K562 (cell line): ENCODE measurements around the gene UBXN11. TPM values are rescaled to one million over a fixed set of nuclear protein-coding genes. Genes with fewer than 3 reads are reported as not detected.

Experiments
- ATAC-seq: fragments of 200-7000 bp; cut with Tn5 transposase; 3 replicates; pipeline ENCODE4 v1.9.1; 2020; ENCODE audit warnings: moderate library complexity
- BruUV-seq: library from RNA; stranded (reverse); fragments of 400-500 nt; replicated peaks from 2 replicates; lab custom pipeline; 2021; lab: Mats Ljungman, UMichigan
- CTCF ChIA-PET: fragments of 300-600 bp; formaldehyde crosslinking; extraction: SDS; loops from one replicate; lab custom pipeline; 2021; ENCODE audit warnings: low intra/inter-chr PET ratio; lab: Yijun Ruan, JAX
- POLR2A ChIA-PET: fragments of 300-600, 350-650 bp; sonication (Branson Sonifier 250); formaldehyde crosslinking; extraction: SDS; loops from one replicate; lab custom pipeline; 2021; ENCODE audit warnings: antibody characterized with exemption, inconsistent platforms; lab: Yijun Ruan, JAX
- DNase-seq, 4 experiments: peaks; one replicate each; pipeline versions ENCODE4 v3.0.0 to v3.0.0-alpha.2; 2011 to 2018; ENCODE audit warnings: low spot score in 3 of 4, mixed read lengths in 3 of 4; ENCODE audit errors: extremely low read depth in 1 of 4
- FAIRE-seq: peaks from 2 replicates; lab custom pipeline; 2011; peaks lifted over from hg19 to GRCh38; lab: Jason Lieb, UNC
- H2AFZ ChIP-seq: 2 replicates; pipeline ENCODE4 v1.6.0; 2011; ENCODE audit warnings: low read depth, low read length, control low read depth, inconsistent platforms
- H3K27ac ChIP-seq: fragments of 200-600 bp; 3 replicates; pipeline ENCODE4 v1.8.0; 2011; ENCODE audit warnings: low read depth, mild to moderate bottlenecking, control low read depth, inconsistent platforms, low read length, moderate library complexity, mixed read lengths; ENCODE audit errors: extremely low read depth
- H3K27me3 ChIP-seq, 2 experiments: fragments of 300-600 bp in 1 of 2; 2 replicates in 1 of 2; 3 replicates in 1 of 2; pipeline versions ENCODE4 v1.6.0 to v1.8.0; 2011; ENCODE audit warnings: inconsistent platforms in 2 of 2, low read length in 2 of 2, mild to moderate bottlenecking in 1 of 2, mixed read lengths in 1 of 2, moderate library complexity in 1 of 2; ENCODE audit not compliant: control insufficient read depth in 2 of 2, insufficient read depth in 2 of 2
- H3K36me3 ChIP-seq: fragments of 300-600 bp; 3 replicates; pipeline ENCODE4 v1.8.0; 2011; ENCODE audit warnings: mild to moderate bottlenecking, low read length, inconsistent platforms; ENCODE audit not compliant: control insufficient read depth, insufficient read depth
- H3K4me1 ChIP-seq, 2 experiments: fragments of 200-600 bp in 1 of 2; replicated peaks in 1 of 2; 2 replicates in 1 of 2; 3 replicates in 1 of 2; pipeline versions ENCODE4 v1.5.1 to v1.8.0; 2011; ENCODE audit warnings: inconsistent platforms in 2 of 2, low read length in 2 of 2, mild to moderate bottlenecking in 1 of 2, mixed read lengths in 1 of 2, moderate library complexity in 1 of 2; ENCODE audit not compliant: control insufficient read depth in 2 of 2, insufficient read depth in 2 of 2
- H3K4me2 ChIP-seq: 2 replicates; pipeline ENCODE4 v1.6.1; 2011; ENCODE audit warnings: low read length, control low read depth, inconsistent platforms, mixed read lengths; ENCODE audit not compliant: insufficient read depth
- H3K4me3 ChIP-seq: fragments of 200-600 bp; sonication (generic), shearing (Covaris generic); 2 replicates; pipeline ENCODE4 v1.5.1; 2016; ENCODE audit warnings: control low read depth, inconsistent platforms
- H3K79me2 ChIP-seq: fragments of 200-600 bp; 3 replicates; pipeline ENCODE4 v1.8.0; 2011; ENCODE audit warnings: low read length, inconsistent platforms; ENCODE audit not compliant: control insufficient read depth, insufficient read depth
- H3K9ac ChIP-seq, 2 experiments: 2 replicates each; pipeline versions ENCODE4 v1.6.0 to v1.6.1; 2011; ENCODE audit warnings: low read depth in 2 of 2, low read length in 2 of 2, control low read depth in 1 of 2, inconsistent platforms in 1 of 2, mild to moderate bottlenecking in 1 of 2, mixed read lengths in 1 of 2; ENCODE audit not compliant: insufficient read depth in 1 of 2
- H3K9me1 ChIP-seq: one replicate; pipeline ENCODE4 v1.6.0; 2011; ENCODE audit warnings: inconsistent platforms, mild to moderate bottlenecking, low read length, moderate library complexity; ENCODE audit not compliant: control insufficient read depth, insufficient read depth
- H3K9me3 ChIP-seq: replicated peaks from 2 replicates; pipeline ENCODE4 v1.5.1; 2011; ENCODE audit warnings: low read depth, low read length, inconsistent platforms; ENCODE audit not compliant: control insufficient read depth, insufficient read depth
- H4K20me1 ChIP-seq: replicated peaks from 2 replicates; pipeline ENCODE4 v1.6.1; 2011; ENCODE audit warnings: low read length, inconsistent platforms, mixed read lengths; ENCODE audit not compliant: control insufficient read depth, insufficient read depth
- ARID2 ChIP-seq: fragments of 450-650 bp; IDR thresholded peaks from 2 replicates; pipeline ENCODE4 v1.6.1; 2017; ENCODE audit warnings: antibody characterized with exemption, mild to moderate bottlenecking
- FOS ChIP-seq: IDR thresholded peaks from 3 replicates; pipeline ENCODE4 v1.6.1; 2011; ENCODE audit not compliant: insufficient read length; ENCODE audit errors: extremely low read depth
- MXD1 ChIP-seq: fragments of 250-450 bp; sonication (Bioruptor Pico); IDR thresholded peaks from 2 replicates; pipeline ENCODE4 v1.8.0; 2021; ENCODE audit warnings: borderline replicate concordance, mild to moderate bottlenecking, moderate library complexity; ENCODE audit not compliant: poor library complexity, severe bottlenecking
- PHB ChIP-seq: fragments of 250-450 bp; sonication (Bioruptor Pico); IDR thresholded peaks from 2 replicates; pipeline ENCODE4 v1.5.0; 2021
- PHF21A ChIP-seq: fragments of 450-650 bp; IDR thresholded peaks from 2 replicates; pipeline ENCODE4 v1.6.1; 2017; ENCODE audit warnings: low read depth, borderline replicate concordance
- RBFOX2 ChIP-seq: fragments of 200-400 bp; formaldehyde crosslinking; IDR thresholded peaks from 2 replicates; pipeline ENCODE4 v1.6.1; 2017; ENCODE audit warnings: low read depth, mild to moderate bottlenecking, low read length, moderate library complexity
- RBM14 ChIP-seq: fragments of 200-400 bp; formaldehyde crosslinking; IDR thresholded peaks from 2 replicates; pipeline ENCODE4 v1.6.1; 2018; ENCODE audit warnings: low read depth, mild to moderate bottlenecking, low read length, moderate library complexity, borderline replicate concordance; ENCODE audit not compliant: insufficient read depth
- RNF2 ChIP-seq: sonication (generic); IDR thresholded peaks from 2 replicates; pipeline ENCODE4 v1.6.1; 2016
- SOX6 ChIP-seq: fragments of 450-650 bp; IDR thresholded peaks from 2 replicates; pipeline ENCODE4 v1.6.1; 2014; ENCODE audit warnings: mild to moderate bottlenecking
- TAL1 ChIP-seq: fragments of 450-650 bp; IDR thresholded peaks from 2 replicates; pipeline ENCODE4 v1.6.1; 2016; ENCODE audit warnings: mild to moderate bottlenecking
- ZNF121 ChIP-seq: sonication (generic); formaldehyde crosslinking; conservative IDR thresholded peaks from 2 replicates; pipeline ENCODE4 v1.8.0; 2022; ENCODE audit warnings: missing genetic modification reagents
- ZNF224 ChIP-seq: sonication (generic); formaldehyde crosslinking; IDR thresholded peaks from 2 replicates; pipeline ENCODE4 v1.8.0; 2022; ENCODE audit warnings: mild to moderate bottlenecking, missing genetic modification reagents
- ZNF282 ChIP-seq: sonication (generic); formaldehyde crosslinking; IDR thresholded peaks from 2 replicates; pipeline ENCODE4 v1.8.1; 2023; ENCODE audit warnings: missing genetic modification reagents
- ZNF316 ChIP-seq: fragments of 450-650 bp; IDR thresholded peaks from 2 replicates; pipeline ENCODE4 v1.6.1; 2016
- ZNF398 ChIP-seq: fragments of 250-450 bp; sonication (Bioruptor Pico); IDR thresholded peaks from 2 replicates; pipeline ENCODE4 v1.8.0; 2021; ENCODE audit warnings: moderate library complexity, mild to moderate bottlenecking, inconsistent platforms
- WGBS: fragments of 100-300 bp; shearing (Covaris generic); methylation state at CpG from one replicate; pipeline ENCODE4 v1.1.6; 2016; ENCODE audit warnings: low coverage, mixed read lengths; ENCODE audit not compliant: insufficient coverage; ENCODE audit errors: missing lambda C conversion rate; 5-methylcytosine and 5-hydroxymethylcytosine counted together
- in situ Hi-C: fragments of 300-500 bp; cut with MboI; formaldehyde crosslinking; loops from 4 replicates; pipeline ENCODE4 v1.15.0; 2018; ENCODE audit warnings: inconsistent platforms, mixed read lengths
- intact Hi-C: fragments of 100-400 bp; cut with micrococcal nuclease; formaldehyde crosslinking; loops from 2 replicates; pipeline ENCODE4 v1.14.2; 2022
- polyA plus RNA-seq, 8 experiments: library from polyadenylated mRNA; depleted of rRNA in 4 of 8; stranded (reverse) in 5 of 8; unstranded in 3 of 8; fragments of >200 nt; fragmentation: Nextera tagmentation in 2 of 8; fragmentation: Illumina TruSeq in 1 of 8; extraction: Ambion mirVana in 2 of 8; extraction: Trizol in 1 of 8; gene quantifications; 2 replicates each; pipeline versions ENCODE4 v1.2.1 to v1.2.3, GENCODE V29; 2011 to 2014; ENCODE audit warnings: inconsistent platforms in 1 of 8, missing spikeins in 1 of 8
- total RNA-seq, 7 experiments: library from RNA; depleted of rRNA in 6 of 7; stranded (reverse); fragments of >200 nt in 6 of 7; fragmentation: Illumina TruSeq in 2 of 7; extraction: Trizol in 2 of 7; gene quantifications; 2 replicates each; pipeline versions ENCODE4 v1.2.1 to v1.2.3, GENCODE V29; 2011 to 2021; ENCODE audit warnings: low replicate concordance in 1 of 7
- TF ChIP-seq, protein P1 (sequence below): fragments of 250-450 bp; sonication (Bioruptor Pico); IDR thresholded peaks from 2 replicates; pipeline ENCODE4 v1.5.0; 2021
- TF ChIP-seq, protein P2 (sequence below): IDR thresholded peaks from 2 replicates; pipeline ENCODE4 v1.6.1; 2012; ENCODE audit warnings: low read depth, low read length, improper control_type of control experiment, borderline replicate concordance

Gene UBXN11
- total and polyA plus RNA-seq, 9 of the 15 experiments (the other 6 are each of a cell fraction or from before 2014, with no cell fraction given): 0.48 to 34.3 (median 11.3) TPM

DNA sequence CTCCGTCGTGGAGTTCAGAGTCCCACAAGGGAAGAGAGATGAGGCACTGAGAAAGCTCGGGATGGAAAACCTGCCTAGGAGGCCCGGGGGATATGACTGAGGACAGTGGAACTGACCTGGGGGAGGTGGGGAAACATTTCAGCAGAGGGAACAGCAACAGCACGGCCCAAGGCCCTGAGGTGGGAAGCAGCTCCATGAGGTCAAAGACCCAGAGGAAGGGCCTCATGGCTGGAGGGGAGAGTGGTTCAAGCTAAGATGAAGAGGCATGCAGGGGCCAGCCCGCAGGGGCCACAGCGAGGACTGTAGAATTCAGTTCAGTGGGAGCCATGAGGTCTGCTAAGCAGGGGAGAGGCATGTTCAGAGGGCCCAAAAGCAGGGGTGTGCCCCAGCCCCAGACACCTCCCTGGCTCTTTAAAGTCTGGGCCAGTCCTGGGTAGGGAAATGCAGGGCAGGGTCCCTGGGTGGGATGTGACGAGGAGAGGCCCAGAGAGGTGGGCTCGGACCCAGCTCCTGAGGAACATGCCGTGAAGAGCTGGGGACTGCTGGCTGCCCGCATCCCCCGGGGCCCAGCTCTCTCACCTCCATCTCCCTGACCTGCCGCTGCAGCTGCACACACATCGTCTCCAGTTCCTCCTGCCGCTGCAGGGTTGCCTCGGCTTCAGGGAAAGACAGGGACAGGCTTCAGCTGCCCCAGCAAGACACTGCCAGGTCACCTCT lies 9.9 kb downstream of the UBXN11 start:
- Histone ChIP-seq H3K9me3 (no peaks in the 10 kb centered on the region), H3K79me2 (no peaks in the 10 kb centered on the region), H2AFZ (no peak overlapping the region), H3K27ac (no peak overlapping the region), H3K27me3 (no peaks in the 10 kb centered on the region), H3K4me1 (peaks cover 5 to 35% of the 10 kb centered on the region in 2 experiments; a peak in 4 of 5 replicates), H3K9me1 (no peaks in the 10 kb centered on the region), H3K36me3 (peaks cover 28% of the 10 kb centered on the region; the same call in 1 of the 3 replicates), H4K20me1 (no peaks in the 10 kb centered on the region), H3K9ac (peak overlapping the region in 1 of 2 experiments; percentile 73; a peak in 2 of 4 replicates), H3K4me3 (no peak overlapping the region), H3K4me2 (no peak overlapping the region)
- FAIRE-seq: no peak
- CTCF ChIA-PET: no interaction called here
- POLR2A ChIA-PET: interaction anchor here (0.5 to 2.1 kb wide), 5 partner anchors 11 to 29 kb away, joined by 3 to 5 read pairs (median 3); partner anchors contain the start of gene SH3BGRL3
- BruUV-seq: no TSS peak
- DNase-seq: no peak
- TF ChIP-seq ZNF316 (no peak), FOS (no peak), RBM14 (no peak), ZNF282 (CRISPR knock-in tag) (no peak), RBFOX2 (no peak), ZNF121 (CRISPR knock-in tag) (no peak), ZNF224 (CRISPR knock-in tag) (no peak), PHB (CRISPR knock-in tag) (no peak), ARID2 (no peak), SOX6 (no peak), ZNF398 (no peak), PHF21A (no peak), RNF2 (no peak), MXD1 (CRISPR knock-in tag) (no peak), TAL1 (no peak)
- TF ChIP-seq, protein P1, sequence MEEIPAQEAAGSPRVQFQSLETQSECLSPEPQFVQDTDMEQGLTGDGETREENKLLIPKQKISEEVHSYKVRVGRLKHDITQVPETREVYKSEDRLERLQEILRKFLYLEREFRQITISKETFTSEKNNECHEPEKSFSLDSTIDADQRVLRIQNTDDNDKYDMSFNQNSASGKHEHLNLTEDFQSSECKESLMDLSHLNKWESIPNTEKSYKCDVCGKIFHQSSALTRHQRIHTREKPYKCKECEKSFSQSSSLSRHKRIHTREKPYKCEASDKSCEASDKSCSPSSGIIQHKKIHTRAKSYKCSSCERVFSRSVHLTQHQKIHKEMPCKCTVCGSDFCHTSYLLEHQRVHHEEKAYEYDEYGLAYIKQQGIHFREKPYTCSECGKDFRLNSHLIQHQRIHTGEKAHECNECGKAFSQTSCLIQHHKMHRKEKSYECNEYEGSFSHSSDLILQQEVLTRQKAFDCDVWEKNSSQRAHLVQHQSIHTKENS: no peak
- TF ChIP-seq, protein P2, sequence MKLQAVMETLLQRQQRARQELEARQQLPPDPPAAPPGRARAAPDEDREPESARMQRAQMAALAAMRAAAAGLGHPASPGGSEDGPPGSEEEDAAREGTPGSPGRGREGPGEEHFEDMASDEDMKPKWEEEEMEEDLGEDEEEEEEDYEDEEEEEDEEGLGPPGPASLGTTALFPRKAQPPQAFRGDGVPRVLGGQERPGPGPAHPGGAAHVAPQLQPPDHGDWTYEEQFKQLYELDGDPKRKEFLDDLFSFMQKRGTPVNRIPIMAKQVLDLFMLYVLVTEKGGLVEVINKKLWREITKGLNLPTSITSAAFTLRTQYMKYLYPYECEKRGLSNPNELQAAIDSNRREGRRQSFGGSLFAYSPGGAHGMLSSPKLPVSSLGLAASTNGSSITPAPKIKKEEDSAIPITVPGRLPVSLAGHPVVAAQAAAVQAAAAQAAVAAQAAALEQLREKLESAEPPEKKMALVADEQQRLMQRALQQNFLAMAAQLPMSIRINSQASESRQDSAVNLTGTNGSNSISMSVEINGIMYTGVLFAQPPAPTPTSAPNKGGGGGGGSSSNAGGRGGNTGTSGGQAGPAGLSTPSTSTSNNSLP: no peak
- ATAC-seq: no peak
- in situ Hi-C loops: no loop called here
- intact Hi-C loops: no loop called here
- 66% methylated on average over 12 of the region's 16 CpGs for WGBS
